HepG2 (cell line): Measurements from ENCODE around the gene NT5C. TPM values are rescaled to one million over a fixed set of nuclear protein-coding genes. Genes with fewer than 3 reads are reported as not detected.

Experiments used
- CHD4 ChIP-seq: fragments of 200-600 bp; sonication (generic); IDR thresholded peaks from 2 replicates; pipeline ENCODE4 v1.7.0; 2017; ENCODE audit warnings: mild to moderate bottlenecking, low read length, borderline replicate concordance
- EED ChIP-seq: sonication (generic); formaldehyde crosslinking; IDR thresholded peaks from 2 replicates; pipeline ENCODE4 v1.5.0; 2020; ENCODE audit warnings: mild to moderate bottlenecking, missing genetic modification reagents
- FOXA1 ChIP-seq, 2 experiments: fragments of 450-650 bp in 1 of 2; sonication (generic) in 1 of 2; formaldehyde crosslinking in 1 of 2; IDR thresholded peaks; 2 replicates each; pipeline versions ENCODE4 v1.4.0 to v1.6.1; 2016 to 2020; ENCODE audit warnings: missing genetic modification reagents in 1 of 2
- FOXJ3 ChIP-seq: sonication (generic); formaldehyde crosslinking; IDR thresholded peaks from 2 replicates; pipeline ENCODE4 v1.4.0; 2020; ENCODE audit warnings: missing genetic modification reagents, mild to moderate bottlenecking, borderline replicate concordance
- HMG20A ChIP-seq: IDR thresholded peaks from 2 replicates; pipeline ENCODE4 v1.6.1; 2016; ENCODE audit warnings: borderline replicate concordance
- KIAA2018 ChIP-seq: sonication (generic); formaldehyde crosslinking; IDR thresholded peaks from 2 replicates; pipeline ENCODE4 v1.5.0; 2020; ENCODE audit warnings: mild to moderate bottlenecking, missing genetic modification reagents, borderline replicate concordance
- KLF6 ChIP-seq: IDR thresholded peaks from 2 replicates; pipeline ENCODE4 v1.8.0; 2016; ENCODE audit warnings: missing biosample characterization, missing genetic modification reagents
- NFE2 ChIP-seq: sonication (generic); formaldehyde crosslinking; IDR thresholded peaks from 2 replicates; pipeline ENCODE4 v1.4.0; 2020; ENCODE audit warnings: missing genetic modification reagents
- NFKBIZ ChIP-seq: IDR thresholded peaks from 2 replicates; pipeline ENCODE4 v1.6.1; 2018; ENCODE audit warnings: missing genetic modification reagents, missing compliant biosample characterization
- SRY ChIP-seq: sonication (generic); formaldehyde crosslinking; IDR thresholded peaks from 2 replicates; pipeline ENCODE4 v1.8.0; 2022; ENCODE audit warnings: mild to moderate bottlenecking, missing genetic modification reagents
- ZBTB21 ChIP-seq: sonication (generic); formaldehyde crosslinking; IDR thresholded peaks from 2 replicates; pipeline ENCODE4 v1.4.0; 2020; ENCODE audit warnings: missing genetic modification reagents
- ZNF33A ChIP-seq: sonication (generic); formaldehyde crosslinking; IDR thresholded peaks from 2 replicates; pipeline ENCODE4 v1.5.1; 2020; ENCODE audit warnings: missing genetic modification reagents, mild to moderate bottlenecking, moderate library complexity, borderline replicate concordance
- ZNF530 ChIP-seq: sonication (generic); formaldehyde crosslinking; IDR thresholded peaks from 2 replicates; pipeline ENCODE4 v1.5.0; 2020; ENCODE audit warnings: low read depth, mild to moderate bottlenecking, missing genetic modification reagents
- ZNF549 ChIP-seq: sonication (generic); formaldehyde crosslinking; IDR thresholded peaks from 2 replicates; pipeline ENCODE4 v1.5.0; 2020; ENCODE audit warnings: missing genetic modification reagents
- ZNF629 ChIP-seq: sonication (generic); formaldehyde crosslinking; conservative IDR thresholded peaks from 2 replicates; pipeline ENCODE4 v1.5.0; 2020; ENCODE audit warnings: missing genetic modification reagents
- ZNF792 ChIP-seq: IDR thresholded peaks from 2 replicates; pipeline ENCODE4 v1.6.1; 2016
- polyA plus RNA-seq, 8 experiments: library from polyadenylated mRNA; depleted of rRNA in 3 of 8; stranded (reverse) in 7 of 8; unstranded in 1 of 8; fragments of >200 nt; fragmentation: Illumina TruSeq in 4 of 8; extraction: Trizol in 4 of 8; gene quantifications; 2 replicates each; pipeline versions ENCODE4 v1.2.1 to v1.2.3, GENCODE V29; 2011 to 2016; ENCODE audit warnings: low read depth in 4 of 8, missing spikeins in 1 of 8, mixed read lengths in 1 of 8; ENCODE audit not compliant: insufficient read depth in 1 of 8
- total RNA-seq, 5 experiments: library from RNA; depleted of rRNA; stranded (reverse); fragments of >200 nt; fragmentation: Illumina TruSeq; extraction: Trizol; gene quantifications; 2 replicates each; pipeline ENCODE4 v1.2.3, GENCODE V29; 2016; ENCODE audit warnings: low read depth in 1 of 5
- TF ChIP-seq, protein P1 (sequence below): sonication (generic); formaldehyde crosslinking; IDR thresholded peaks from 2 replicates; pipeline ENCODE4 v1.5.1; 2020; ENCODE audit warnings: mild to moderate bottlenecking, missing genetic modification reagents, moderate library complexity

NT5C gene
- total and polyA plus RNA-seq, 2 of the 13 experiments (the other 11 are each of a cell fraction or from before 2014, with no cell fraction given) = 42.8 to 48.6 TPM

DNA sequence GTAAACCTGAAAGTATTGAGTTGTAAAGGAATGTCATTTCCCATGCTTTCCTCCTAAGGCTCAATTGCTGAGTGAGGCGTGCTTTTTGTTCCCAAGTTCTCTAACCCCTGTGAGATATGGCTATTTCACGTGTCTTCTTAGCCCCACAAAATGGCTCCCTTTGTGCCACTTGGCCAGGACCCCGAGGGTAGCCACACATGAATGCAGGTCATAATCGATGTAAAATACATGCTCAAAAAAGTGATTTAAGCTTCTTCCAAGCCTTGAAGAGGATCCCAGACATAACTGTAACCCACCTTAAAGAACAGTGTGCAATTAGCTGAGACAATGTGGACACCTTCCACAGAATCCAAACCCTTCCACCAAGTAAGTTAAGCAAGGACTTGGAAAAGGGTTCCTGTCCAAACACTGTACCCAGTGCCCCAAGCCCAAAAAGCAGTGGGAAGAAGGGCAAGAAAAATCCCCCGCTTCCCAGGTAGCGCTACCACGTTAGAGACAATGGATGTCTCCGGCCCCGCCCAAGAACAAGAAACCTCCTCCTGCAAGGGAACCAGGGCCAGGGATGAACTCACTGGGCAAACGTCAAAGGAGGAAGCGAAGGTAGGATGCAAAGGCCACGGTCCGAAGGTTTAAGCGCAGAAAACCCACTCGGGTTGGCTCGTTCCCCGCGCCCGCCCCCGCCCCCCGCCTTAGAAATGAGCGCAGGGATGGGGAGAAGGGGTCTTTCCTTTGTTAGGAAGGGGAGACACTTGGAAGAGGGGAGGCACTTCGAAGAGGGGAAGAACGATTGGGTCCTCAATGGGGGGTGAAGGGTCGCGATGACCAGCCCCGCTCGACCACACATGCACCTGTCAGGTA, 21.6 kb upstream of the NT5C start (continued):
- TF ChIP-seq KIAA2018 (CRISPR knock-in tag) = no peak
- no peak for TF ChIP-seq ZNF33A (CRISPR knock-in tag)
- no peak for TF ChIP-seq ZNF792
- no peak for TF ChIP-seq FOXJ3
- TF ChIP-seq ZNF549 (CRISPR knock-in tag) = no peak
- no peak for TF ChIP-seq NFE2 (CRISPR knock-in tag)
- no peak for TF ChIP-seq ZNF530 (CRISPR knock-in tag)
- no peak for TF ChIP-seq SRY (CRISPR knock-in tag)
- TF ChIP-seq CHD4 = no peak
- no peak for TF ChIP-seq EED
- TF ChIP-seq KLF6 = no peak
- TF ChIP-seq, protein P1, sequence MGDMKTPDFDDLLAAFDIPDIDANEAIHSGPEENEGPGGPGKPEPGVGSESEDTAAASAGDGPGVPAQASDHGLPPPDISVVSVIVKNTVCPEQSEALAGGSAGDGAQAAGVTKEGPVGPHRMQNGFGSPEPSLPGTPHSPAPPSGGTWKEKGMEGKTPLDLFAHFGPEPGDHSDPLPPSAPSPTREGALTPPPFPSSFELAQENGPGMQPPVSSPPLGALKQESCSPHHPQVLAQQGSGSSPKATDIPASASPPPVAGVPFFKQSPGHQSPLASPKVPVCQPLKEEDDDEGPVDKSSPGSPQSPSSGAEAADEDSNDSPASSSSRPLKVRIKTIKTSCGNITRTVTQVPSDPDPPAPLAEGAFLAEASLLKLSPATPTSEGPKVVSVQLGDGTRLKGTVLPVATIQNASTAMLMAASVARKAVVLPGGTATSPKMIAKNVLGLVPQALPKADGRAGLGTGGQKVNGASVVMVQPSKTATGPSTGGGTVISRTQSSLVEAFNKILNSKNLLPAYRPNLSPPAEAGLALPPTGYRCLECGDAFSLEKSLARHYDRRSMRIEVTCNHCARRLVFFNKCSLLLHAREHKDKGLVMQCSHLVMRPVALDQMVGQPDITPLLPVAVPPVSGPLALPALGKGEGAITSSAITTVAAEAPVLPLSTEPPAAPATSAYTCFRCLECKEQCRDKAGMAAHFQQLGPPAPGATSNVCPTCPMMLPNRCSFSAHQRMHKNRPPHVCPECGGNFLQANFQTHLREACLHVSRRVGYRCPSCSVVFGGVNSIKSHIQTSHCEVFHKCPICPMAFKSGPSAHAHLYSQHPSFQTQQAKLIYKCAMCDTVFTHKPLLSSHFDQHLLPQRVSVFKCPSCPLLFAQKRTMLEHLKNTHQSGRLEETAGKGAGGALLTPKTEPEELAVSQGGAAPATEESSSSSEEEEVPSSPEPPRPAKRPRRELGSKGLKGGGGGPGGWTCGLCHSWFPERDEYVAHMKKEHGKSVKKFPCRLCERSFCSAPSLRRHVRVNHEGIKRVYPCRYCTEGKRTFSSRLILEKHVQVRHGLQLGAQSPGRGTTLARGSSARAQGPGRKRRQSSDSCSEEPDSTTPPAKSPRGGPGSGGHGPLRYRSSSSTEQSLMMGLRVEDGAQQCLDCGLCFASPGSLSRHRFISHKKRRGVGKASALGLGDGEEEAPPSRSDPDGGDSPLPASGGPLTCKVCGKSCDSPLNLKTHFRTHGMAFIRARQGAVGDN = no peak
- no peak for TF ChIP-seq ZNF629 (CRISPR knock-in tag)
- TF ChIP-seq ZBTB21 (CRISPR knock-in tag) = no peak
- TF ChIP-seq HMG20A (CRISPR knock-in tag) = no peak
- no peak for TF ChIP-seq FOXA1 (IDR thresholded peaks at IDR 0.05)
- no peak for TF ChIP-seq FOXA1 (CRISPR knock-in tag; IDR thresholded peaks at IDR 0.05)
- no peak for TF ChIP-seq NFKBIZ (CRISPR knock-in tag)
